Measurements from ENCODE around the gene KCNK5. TPM values are rescaled to one million over a fixed set of nuclear protein-coding genes. Genes with fewer than 3 reads are reported as not detected.

Gene KCNK5
- total RNA-seq, 2 experiments from 2014 or later, result 29.8 to 32.0 TPM

GRCh38 chr6:39203436-39204159, 25.7 kb downstream of the KCNK5 start:
- CTCF ChIA-PET, result no interaction called here
- POLR2A ChIA-PET, result no interaction called here

DNA sequence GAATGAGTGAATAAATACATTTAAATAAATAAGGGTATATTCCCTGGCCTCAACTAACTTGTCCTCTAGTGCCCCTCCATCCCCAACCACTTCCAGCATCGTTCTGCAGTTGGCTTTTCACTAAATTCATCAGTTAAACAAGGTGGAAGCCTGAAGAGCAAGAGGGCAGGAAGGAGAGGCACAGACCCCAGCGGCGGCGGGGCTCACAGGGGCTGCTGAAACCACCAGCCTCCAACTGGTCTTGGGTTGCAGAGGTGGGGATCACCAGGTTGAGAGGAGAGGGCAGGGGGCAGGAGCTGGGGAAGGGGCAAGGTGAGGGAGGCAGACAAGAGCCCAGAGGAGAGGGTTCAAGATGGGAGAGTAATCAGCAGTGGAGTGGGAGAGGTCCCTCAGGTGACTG, 27.1 kb downstream of the KCNK5 start:
- POLR2A ChIA-PET, result no interaction called here
- CTCF ChIA-PET, result interaction anchor here (1.4 kb wide), 1 partner anchor 27 kb away, joined by 3 read pairs; the partner anchor contains the start of gene KCNK5

DNA sequence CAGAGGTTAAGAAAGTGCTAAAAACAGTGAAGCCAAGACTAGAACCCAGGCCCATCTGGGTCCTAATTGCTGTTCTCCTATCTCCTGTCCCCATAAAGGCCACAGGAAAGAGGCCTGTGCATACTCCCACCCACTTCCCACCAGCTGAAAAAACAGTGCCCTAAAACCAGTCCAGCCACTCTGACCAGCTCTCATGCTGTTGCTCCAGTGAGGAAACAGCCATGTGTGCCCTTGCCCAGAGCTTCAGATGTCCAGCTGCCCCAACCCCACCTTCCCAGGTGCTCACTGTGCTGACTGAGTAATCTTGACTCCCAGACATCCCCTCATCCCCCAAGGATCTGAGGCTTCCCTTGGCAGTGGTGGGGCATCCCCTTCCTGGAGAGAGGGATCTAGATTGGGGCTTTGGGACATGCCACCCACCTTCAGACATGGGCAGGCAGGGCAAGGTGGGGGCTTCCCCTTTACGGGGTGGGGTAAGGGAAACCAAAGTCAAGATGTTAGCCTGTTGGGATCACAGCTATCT, 28.7 kb downstream of the KCNK5 start:
- POLR2A ChIA-PET, result no interaction called here

DNA sequence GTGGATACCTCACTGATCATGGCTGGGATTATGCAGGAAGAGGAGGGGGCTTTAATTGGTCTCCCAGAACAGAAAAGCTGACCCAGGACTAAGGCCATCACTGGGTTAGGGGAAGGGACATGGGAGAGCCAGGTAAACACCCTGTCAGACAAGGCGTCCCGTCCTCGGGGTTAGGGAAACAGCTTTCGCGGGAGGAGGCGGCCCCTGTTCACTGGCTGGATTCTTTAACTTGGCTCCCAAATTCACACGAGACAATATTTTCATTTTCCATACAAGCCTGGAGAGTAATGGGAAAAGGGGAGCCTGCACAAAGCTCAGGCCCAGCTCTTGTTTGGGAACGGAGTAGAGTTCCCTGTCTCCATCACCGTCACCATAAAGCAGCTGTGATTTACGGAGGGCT, 29.3 kb downstream of the KCNK5 start:
- CTCF ChIA-PET, result interaction anchor here (1.8 kb wide), 1 partner anchor 103 kb away, joined by 5 read pairs; no protein-coding TSS in a partner anchor
- POLR2A ChIA-PET, result no interaction called here

More for the DNA sequence above, 28.7 kb downstream of the KCNK5 start:
- CTCF ChIA-PET, result interaction anchor here (1.8 kb wide), 1 partner anchor 102 kb away, joined by 5 read pairs; no protein-coding TSS in a partner anchor

GRCh38 chr6:39199231-39199940, 29.9 kb downstream of the KCNK5 start:
- POLR2A ChIA-PET, result no interaction called here
- CTCF ChIA-PET, result interaction anchor here (1.8 kb wide), 1 partner anchor 103 kb away, joined by 5 read pairs; no protein-coding TSS in a partner anchor

DNA sequence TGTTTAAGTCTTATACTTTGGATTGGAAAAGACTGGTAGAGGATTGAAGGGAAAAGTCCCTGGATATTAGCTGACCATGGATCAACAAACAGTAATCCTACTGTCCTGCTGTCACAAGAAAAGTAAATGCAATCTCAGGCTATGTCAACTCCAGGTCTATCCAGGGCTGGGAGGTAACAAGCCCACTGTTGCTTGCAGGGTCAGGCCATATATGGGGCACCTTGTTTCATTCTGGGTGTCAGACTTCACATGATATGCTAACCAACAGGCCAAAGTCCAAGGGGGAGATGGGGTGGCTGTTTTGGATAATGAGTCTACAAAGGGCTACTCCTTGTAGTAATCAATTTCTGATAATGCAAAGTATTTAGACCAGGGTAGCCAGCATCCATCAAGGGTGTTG, 30.7 kb downstream of the KCNK5 start:
- POLR2A ChIA-PET, result no interaction called here
- CTCF ChIA-PET, result no interaction called here

- POLR2A ChIA-PET, result no interaction called here
- CTCF ChIA-PET, result no interaction called here
Observed at GRCh38 chr6:39197922-39198500, 31.3 kb downstream of the KCNK5 start.

- ChIA-PET CTCF (no interaction called here), POLR2A (no interaction called here)
Observed at GRCh38 chr6:39197521-39197920, 31.8 kb downstream of the KCNK5 start.

- CTCF ChIA-PET, result no interaction called here
- POLR2A ChIA-PET, result no interaction called here
Observed at GRCh38 chr6:39196673-39197091, 32.6 kb downstream of the KCNK5 start.

- ChIA-PET POLR2A (no interaction called here), CTCF (no interaction called here)
Observed at GRCh38 chr6:39195792-39196385, 33.4 kb downstream of the KCNK5 start.

GRCh38 chr6:39194466-39194865, 34.8 kb downstream of the KCNK5 start:
- CTCF ChIA-PET, result no interaction called here

GRCh38 chr6:39193201-39193791, 36.0 kb downstream of the KCNK5 start:
- POLR2A ChIA-PET, result no interaction called here
- CTCF ChIA-PET, result interaction anchor here (0.6 kb wide), 1 partner anchor 71 kb away, joined by 3 read pairs; no protein-coding TSS in a partner anchor

More at GRCh38 chr6:39194466-39194865, 34.8 kb downstream of the KCNK5 start:
- POLR2A ChIA-PET, result no interaction called here

DNA sequence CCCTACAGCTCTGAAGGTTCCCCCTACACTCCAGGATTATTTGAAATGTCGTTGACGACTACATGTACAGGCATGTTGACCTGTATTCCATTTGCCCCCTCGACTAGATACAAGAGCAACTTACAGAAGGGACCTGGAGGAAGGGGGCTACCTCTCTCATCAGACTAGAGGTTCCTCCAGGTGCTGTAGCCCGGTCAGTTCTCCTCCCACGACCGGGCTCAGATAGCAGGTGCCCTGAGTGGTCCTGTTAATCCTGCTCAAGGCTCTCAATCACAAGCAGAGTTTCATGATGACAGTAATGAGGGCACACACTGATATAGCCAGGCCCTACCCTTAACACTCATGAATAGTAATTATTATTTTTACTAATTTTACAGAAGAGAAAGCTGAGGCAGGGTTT, 36.5 kb downstream of the KCNK5 start:
- ChIA-PET POLR2A (no interaction called here), CTCF (no interaction called here)

DNA sequence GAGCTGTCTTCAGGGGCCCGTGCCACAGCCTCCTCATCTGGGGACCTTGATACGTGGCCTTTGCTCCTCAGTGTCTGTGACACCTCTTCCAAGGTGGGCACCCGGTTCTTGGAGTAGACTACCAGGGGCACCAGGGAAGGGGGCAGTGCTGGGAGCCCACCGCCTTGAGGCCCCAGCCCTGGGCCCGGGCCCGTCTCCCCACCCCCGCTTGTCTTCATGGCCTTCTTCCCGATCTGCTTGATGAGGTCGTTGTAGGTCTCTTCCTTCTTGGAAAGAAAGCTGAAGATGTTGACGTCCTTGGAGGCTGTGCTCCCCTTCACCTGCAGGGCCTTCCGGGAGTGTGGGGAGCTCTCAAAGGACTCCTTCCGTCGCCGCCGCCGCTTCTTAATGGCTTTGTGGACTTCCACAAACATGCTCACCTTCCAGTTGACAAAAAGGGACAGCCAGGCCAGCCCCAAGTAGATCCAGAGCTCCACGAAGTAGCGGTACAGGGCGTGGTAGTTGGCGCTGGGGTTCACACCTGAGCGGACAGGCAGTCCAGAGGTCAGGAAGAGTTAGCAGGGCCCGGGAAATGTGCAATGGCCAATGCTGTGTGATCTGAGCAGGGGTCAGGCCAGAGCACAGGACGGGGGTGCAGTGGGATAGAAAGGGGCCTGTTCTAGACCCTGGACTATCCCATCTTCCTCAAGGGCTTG, 37.9 kb downstream of the KCNK5 start:
- CTCF ChIA-PET, result interaction anchor here (1.5 to 1.7 kb wide), 2 partner anchors 30 to 111 kb away, joined by 5 to 6 read pairs; no protein-coding TSS in a partner anchor
- POLR2A ChIA-PET, result no interaction called here

- ChIA-PET CTCF (interaction anchor here (0.8 to 1.7 kb wide), 5 partner anchors 25 to 117 kb away, joined by 3 to 6 read pairs (median 3); no protein-coding TSS in a partner anchor), POLR2A (no interaction called here)
Observed at GRCh38 chr6:39190545-39191235, 38.6 kb downstream of the KCNK5 start.

GRCh38 chr6:39189915-39190544, 39.2 kb downstream of the KCNK5 start:
- ChIA-PET CTCF (interaction anchor here (0.8 to 1.7 kb wide), 5 partner anchors 24 to 118 kb away, joined by 3 to 6 read pairs (median 3); no protein-coding TSS in a partner anchor), POLR2A (no interaction called here)

DNA sequence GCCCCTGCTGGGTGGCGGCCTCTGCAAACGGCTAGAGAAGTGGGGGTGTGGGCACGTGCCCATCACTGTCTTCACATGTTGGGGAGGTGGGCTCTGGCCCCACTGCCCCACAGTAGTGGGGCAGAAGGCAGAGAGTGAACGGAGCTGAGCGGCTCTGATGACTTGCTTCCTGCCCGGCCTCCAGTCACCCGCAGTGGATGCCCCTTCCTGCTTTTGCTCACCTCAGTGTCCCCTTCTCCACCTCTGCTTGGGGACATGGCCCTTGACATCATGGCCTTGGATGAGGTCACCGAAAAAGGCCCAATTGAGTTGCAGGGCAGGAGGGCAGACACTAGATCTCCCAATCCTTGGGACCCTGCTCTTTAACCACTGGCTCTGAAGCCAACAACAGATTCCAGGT, 40.1 kb downstream of the KCNK5 start:
- POLR2A ChIA-PET, result no interaction called here

GRCh38 chr6:39188571-39188970, 40.7 kb downstream of the KCNK5 start:
- CTCF ChIA-PET, result interaction anchor here (1.6 kb wide), 1 partner anchor 114 kb away, joined by 4 read pairs; no protein-coding TSS in a partner anchor
- POLR2A ChIA-PET, result no interaction called here

More for the DNA sequence above, 40.1 kb downstream of the KCNK5 start:
- CTCF ChIA-PET, result interaction anchor here (1.3 to 1.6 kb wide), 2 partner anchors 114 to 119 kb away, joined by 3 to 4 read pairs; no protein-coding TSS in a partner anchor

All from activated CD8-positive, alpha-beta memory T cell treated with anti-CD3 and anti-CD28 coated beads for 36 hours (primary cell).